T follicular helper cell (primary cell): ENCODE data around the gene CHD5.

ENCODE experiments used
- DNase-seq: peaks from one replicate; pipeline ENCODE4 v3.0.0-alpha.2; 2020; ENCODE audit warnings: low read depth

The CHD5 gene

GRCh38 chr1:6174621-6175410 is 5.3 kb downstream of the CHD5 start:
- DNase-seq = no peak

- no peak for DNase-seq
Measured at GRCh38 chr1:6172549-6172948, 7.6 kb downstream of the CHD5 start.

- no peak for DNase-seq
Measured at GRCh38 chr1:6171548-6172124, 8.5 kb downstream of the CHD5 start.

- DNase-seq = no peak
Measured at GRCh38 chr1:6170742-6171201, 9.3 kb downstream of the CHD5 start.

GRCh38 chr1:6170116-6170741 is 9.9 kb downstream of the CHD5 start:
- no peak for DNase-seq

- DNase-seq = no peak
Measured at GRCh38 chr1:6168947-6169586, 11.1 kb downstream of the CHD5 start.

- no peak for DNase-seq
Measured at GRCh38 chr1:6167391-6168303, 12.5 kb downstream of the CHD5 start.

GRCh38 chr1:6166655-6167390 is 13.3 kb downstream of the CHD5 start:
- no peak for DNase-seq

- DNase-seq = no peak
Measured at GRCh38 chr1:6166221-6166620, 13.9 kb downstream of the CHD5 start.

- DNase-seq = no peak
Measured at GRCh38 chr1:6165441-6165985, 14.6 kb downstream of the CHD5 start.

GRCh38 chr1:6165027-6165426 is 15.1 kb downstream of the CHD5 start:
- no peak for DNase-seq

- DNase-seq = no peak
Measured at GRCh38 chr1:6163973-6164617, 16.0 kb downstream of the CHD5 start.

- DNase-seq = no peak
Measured at GRCh38 chr1:6163191-6163972, 16.7 kb downstream of the CHD5 start.

GRCh38 chr1:6162773-6163172 is 17.3 kb downstream of the CHD5 start:
- no peak for DNase-seq

- no peak for DNase-seq
Measured at GRCh38 chr1:6162341-6162740, 17.8 kb downstream of the CHD5 start.

- DNase-seq = no peak
Measured at GRCh38 chr1:6158181-6158580, 21.9 kb downstream of the CHD5 start.

- DNase-seq = no peak
Measured at GRCh38 chr1:6157528-6158174, 22.5 kb downstream of the CHD5 start.

- no peak for DNase-seq
Measured at GRCh38 chr1:6157132-6157527, 23.0 kb downstream of the CHD5 start.
